Kidney tubule cell (primary cell): ENCODE data around the gene CHRDL1.
A peak's percentile ranks its signal among the peaks of the same experiment; 100 is the strongest.
"Not testable (repeated sequence)": the region's sequence is repeated elsewhere in the genome, so short reads cannot be mapped to it uniquely, and the experiment has no call there.

Experiments
- DNase-seq: peaks from one replicate; pipeline ENCODE4 v3.0.0-alpha.2; 2018; ENCODE audit warnings: low spot score

Gene CHRDL1

DNA sequence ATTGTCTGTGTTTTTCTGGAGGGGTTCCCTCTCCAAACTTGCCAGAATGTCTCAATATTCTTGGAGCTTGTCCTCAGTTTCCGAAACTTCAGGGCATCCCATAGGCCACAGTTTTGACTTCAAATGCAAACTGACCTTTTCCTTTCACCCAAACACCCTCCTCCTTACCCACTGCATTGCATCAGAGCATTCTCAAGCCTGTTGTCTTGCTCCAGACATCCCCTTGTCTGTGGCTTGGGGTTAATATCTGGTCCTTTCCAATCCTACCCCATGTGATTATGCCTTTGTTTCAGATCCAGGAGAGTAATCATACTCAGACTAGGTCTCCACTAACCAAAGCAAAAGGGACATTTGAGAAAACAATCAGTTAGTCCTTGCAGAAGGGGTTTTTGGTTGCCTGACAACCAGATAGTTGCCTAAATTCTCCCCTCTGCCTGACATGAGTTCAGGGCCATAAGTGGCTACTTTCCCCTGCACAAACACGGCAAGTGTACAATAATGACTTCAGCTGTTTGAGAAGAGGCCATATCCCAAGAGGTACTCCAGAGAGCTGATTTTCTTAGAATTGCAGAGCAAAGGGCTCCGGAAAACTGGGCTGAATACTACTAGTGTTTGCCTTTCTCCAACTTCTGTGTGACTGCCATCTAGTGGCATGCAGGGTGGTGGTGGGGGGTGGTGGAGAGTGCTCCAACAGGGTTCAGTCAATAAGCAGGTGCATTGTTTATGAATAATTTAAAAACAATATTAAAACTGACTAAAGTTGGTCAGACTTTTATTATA lies 130.2 kb downstream of the CHRDL1 start:
- peak; percentile 22 for DNase-seq

DNA sequence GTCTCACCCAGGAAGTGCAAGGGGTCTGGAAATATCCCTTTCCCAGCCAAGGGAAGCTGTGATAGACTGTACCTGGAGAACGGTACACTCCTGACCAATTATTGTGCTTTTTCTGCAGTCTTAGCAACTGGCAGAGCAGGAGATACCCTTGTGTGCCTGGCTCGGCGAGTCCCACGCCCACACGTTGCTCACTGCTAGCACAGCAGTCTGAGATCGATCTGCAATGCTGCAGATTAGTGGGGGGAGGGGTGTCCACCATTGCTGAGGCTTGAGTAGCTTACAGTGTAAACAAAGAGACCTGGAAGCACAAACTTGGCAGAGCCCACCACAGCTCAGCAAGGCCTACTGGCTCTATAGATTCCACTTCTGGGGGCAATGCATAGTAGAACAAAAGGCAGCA lies 138.5 kb downstream of the CHRDL1 start:
- no peak for DNase-seq

DNA sequence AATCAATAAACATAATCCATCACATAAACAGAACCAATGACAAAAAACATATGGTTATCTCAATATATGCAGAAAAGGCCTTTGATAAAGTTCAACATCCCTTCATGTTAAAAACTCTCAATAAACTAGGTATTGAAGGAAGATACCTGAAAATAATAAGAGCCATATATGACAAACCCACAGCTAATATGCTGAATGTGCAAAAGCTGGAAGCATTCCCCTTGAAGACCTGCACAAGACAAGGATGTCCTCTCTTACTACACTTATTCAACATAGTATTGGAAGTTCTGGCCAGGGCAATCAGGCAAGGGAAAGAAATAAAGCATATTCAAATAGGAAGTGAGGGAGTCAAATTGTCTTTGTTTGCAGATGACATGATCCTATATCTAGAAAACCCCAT lies 141.3 kb downstream of the CHRDL1 start:
- DNase-seq, result not testable (repeated sequence)

DNA sequence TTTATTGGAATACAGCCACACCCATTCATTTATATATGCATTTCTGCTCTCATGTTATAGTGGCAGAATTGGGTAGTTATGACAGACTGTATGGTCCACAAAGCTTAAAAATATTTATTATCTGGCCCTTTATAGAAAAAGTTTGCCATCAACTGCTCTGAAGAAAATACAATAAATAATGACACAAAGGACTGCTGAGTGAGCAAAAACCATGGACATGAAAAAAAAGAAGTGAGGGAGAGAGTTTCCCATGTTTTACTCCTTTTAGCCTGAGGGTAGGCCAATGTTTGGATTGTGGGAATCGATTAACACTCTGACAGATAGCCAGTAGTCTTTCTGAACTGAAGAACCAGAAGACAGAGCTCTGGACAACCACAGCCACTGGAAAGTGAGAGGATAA lies 149.2 kb downstream of the CHRDL1 start:
- no peak for DNase-seq
